B cell (primary cell): Measurements from ENCODE around the gene BRAF.

Experiments
- EZH2 ChIP-seq: IDR thresholded peaks from 2 replicates; pipeline ENCODE4 v1.6.1; 2012; ENCODE audit warnings: borderline replicate concordance, low read depth, mild to moderate bottlenecking, moderate library complexity, low read length; ENCODE audit not compliant: insufficient read depth, poor library complexity, severe bottlenecking
- TF ChIP-seq, protein P1 (sequence below): fragments of 200-600 bp; IDR thresholded peaks from one replicate; pipeline ENCODE4 v1.8.0; 2022; ENCODE audit warnings: antibody characterized with exemption, mild to moderate bottlenecking

DNA sequence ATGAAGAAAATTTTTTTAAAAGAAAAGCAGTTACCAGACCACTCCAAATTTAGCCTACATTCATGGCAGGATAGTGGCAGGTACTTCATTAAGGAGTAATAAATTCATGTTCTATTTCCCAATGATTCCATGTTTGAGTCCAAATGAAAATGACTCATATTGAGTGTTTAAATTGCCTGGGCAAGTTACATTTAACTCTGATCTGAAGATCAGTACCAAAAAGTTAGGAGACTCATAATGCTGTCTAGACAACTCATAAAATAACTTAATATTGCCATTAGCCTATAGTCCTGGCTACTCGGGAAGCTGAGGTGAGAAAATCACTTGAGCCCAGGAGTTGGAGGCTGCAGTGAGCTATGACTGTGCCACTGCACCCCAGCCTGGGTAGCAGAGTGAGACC is 13.0 kb downstream of the BRAF start:
- TF ChIP-seq, protein P1, sequence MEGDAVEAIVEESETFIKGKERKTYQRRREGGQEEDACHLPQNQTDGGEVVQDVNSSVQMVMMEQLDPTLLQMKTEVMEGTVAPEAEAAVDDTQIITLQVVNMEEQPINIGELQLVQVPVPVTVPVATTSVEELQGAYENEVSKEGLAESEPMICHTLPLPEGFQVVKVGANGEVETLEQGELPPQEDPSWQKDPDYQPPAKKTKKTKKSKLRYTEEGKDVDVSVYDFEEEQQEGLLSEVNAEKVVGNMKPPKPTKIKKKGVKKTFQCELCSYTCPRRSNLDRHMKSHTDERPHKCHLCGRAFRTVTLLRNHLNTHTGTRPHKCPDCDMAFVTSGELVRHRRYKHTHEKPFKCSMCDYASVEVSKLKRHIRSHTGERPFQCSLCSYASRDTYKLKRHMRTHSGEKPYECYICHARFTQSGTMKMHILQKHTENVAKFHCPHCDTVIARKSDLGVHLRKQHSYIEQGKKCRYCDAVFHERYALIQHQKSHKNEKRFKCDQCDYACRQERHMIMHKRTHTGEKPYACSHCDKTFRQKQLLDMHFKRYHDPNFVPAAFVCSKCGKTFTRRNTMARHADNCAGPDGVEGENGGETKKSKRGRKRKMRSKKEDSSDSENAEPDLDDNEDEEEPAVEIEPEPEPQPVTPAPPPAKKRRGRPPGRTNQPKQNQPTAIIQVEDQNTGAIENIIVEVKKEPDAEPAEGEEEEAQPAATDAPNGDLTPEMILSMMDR = no peak
- TF ChIP-seq EZH2 = no peak
